GM19099 (cell line): ENCODE data around the gene GPC6.

Source experiments
- POLR2A ChIP-seq: IDR thresholded peaks from 3 replicates; pipeline ENCODE4 v1.6.1; 2011; ENCODE audit warnings: low read depth; ENCODE audit not compliant: insufficient read length; ENCODE audit errors: extremely low read depth

GPC6 gene

DNA sequence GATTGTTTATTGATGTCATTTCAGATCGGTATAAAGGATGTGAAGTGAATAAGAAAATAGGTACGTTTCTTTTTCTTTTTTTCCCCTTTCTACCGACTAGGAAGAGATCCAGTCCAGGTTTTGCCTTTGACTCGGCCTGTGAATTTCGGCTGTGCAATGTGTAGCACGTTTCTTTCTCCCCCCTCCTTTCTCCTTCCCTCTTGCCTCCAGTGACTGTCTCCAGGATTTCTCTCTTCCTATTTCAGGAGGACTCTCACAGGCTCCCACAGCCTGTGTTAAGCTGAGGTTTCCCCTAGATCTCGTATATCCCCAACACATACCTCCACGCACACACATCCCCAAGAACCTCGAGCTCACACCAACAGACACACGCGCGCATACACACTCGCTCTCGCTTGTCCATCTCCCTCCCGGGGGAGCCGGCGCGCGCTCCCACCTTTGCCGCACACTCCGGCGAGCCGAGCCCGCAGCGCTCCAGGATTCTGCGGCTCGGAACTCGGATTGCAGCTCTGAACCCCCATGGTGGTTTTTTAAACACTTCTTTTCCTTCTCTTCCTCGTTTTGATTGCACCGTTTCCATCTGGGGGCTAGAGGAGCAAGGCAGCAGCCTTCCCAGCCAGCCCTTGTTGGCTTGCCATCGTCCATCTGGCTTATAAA, at the start of gene GPC6:
TSS of gene GPC6 (plus strand) at position 185 of the 657 bp plus-strand sequence.
- TF ChIP-seq POLR2A = no peak

GRCh38 chr13:93180356-93180969, 46.1 kb upstream of the GPC6 start:
- TF ChIP-seq POLR2A = no peak

DNA sequence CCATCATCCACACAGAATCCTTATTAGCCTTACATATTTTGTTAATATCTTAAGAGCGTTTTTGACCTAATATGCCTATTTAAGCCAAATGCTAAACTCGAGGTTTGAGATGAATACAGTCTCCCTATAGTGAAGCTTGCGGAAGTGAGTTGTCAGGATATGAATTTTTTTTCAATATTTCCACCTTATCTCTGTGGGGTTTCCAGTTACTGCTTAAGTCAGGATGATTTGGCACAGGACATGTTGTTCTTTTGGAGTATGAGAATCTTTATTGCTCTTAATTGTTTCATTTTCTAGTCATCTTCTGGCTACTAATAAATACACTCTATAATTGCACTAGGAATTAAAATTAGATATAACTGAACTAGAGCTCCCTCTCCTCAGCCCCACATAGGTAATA, 44.2 kb upstream of the GPC6 start:
- TF ChIP-seq POLR2A = no peak

GRCh38 chr13:93183302-93183701, 43.3 kb upstream of the GPC6 start:
- no peak for TF ChIP-seq POLR2A

DNA sequence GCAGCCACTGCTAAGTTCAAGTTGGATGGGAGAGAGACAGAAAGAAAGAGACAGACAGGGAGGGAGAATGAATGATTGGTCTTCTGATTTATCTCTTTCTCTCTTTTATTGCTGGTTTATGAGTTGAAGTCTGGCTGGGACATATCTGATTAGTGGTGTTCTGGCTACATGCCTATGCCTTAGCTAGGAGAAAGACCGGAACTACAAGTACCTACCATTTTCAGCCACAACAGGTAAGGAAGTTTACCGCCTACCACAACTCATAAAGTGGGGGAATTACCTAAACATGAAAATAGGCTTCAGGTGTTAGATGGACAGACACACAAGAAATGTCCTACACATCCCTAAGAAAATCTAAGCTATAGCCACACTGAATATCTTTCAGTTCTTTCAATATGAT, 36.6 kb upstream of the GPC6 start:
- no peak for TF ChIP-seq POLR2A

DNA sequence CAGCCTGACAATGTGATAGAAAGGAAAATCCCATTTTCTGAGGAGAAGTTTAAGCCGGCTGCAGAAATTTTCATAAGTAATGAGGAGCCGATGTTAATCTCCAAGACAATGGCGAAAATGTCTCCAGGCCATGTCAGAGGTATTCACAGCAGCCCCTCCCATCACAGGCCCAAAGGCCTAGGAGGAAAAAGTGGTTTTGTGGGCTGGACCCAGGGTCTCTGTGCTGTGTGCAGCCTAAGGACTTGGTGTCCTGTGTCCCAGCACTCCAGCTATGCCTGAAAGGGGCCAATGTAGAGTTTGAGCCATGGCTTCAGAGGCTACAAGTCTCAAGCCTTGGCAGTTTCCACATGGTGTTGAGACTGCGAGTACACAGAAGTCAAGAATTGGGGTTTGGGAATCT, 32.9 kb upstream of the GPC6 start:
- TF ChIP-seq POLR2A = no peak

GRCh38 chr13:93199856-93200255, 26.8 kb upstream of the GPC6 start:
- TF ChIP-seq POLR2A = no peak

- no peak for TF ChIP-seq POLR2A
Observed at GRCh38 chr13:93200626-93201025, 26.0 kb upstream of the GPC6 start.

- TF ChIP-seq POLR2A = no peak
Observed at GRCh38 chr13:93201992-93202558, 24.5 kb upstream of the GPC6 start.

DNA sequence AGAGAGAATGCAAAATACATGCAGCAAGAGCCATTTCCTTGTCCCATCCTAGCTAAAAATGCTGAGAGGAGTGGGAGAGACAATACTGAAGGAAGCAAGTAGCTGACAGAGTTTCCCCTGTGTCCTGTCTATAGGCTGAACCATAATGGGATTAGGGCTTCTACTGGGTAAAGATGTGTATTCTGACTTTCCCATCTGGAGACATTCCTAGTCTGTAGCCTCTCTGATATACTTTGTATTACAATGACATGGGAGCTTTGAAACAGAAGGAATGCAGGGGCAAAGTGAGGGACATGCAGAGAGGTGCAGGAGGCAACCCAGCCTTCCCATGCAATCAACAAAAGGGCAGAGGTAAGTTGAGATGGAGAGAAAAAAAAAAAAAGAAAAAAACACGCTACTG, 10.5 kb upstream of the GPC6 start:
- no peak for TF ChIP-seq POLR2A

DNA sequence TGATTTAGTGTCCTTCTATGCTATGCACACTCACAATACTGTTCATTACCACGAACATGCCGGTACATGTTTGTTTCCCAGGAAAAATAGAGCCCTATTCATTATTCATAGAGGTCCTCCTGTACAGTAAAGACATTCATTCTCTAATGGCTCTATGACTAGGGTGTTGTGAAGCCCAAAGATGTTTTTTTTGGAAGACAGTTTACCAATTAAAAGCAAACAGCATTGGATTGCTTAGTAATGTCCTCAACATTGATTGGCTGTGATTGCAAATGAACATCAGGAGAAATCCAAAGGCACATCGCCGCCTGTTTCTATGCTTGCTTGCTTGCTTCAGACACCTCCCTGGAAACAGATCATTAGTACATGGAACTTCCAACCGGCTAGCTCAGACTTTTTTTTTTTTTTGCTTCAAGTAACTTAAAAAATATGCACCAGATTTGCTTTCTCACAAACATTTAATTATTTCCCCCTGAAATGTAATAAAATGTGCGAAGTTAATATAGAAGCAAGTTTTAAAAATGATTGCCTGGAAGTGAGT, 8.8 kb upstream of the GPC6 start:
- no peak for TF ChIP-seq POLR2A

DNA sequence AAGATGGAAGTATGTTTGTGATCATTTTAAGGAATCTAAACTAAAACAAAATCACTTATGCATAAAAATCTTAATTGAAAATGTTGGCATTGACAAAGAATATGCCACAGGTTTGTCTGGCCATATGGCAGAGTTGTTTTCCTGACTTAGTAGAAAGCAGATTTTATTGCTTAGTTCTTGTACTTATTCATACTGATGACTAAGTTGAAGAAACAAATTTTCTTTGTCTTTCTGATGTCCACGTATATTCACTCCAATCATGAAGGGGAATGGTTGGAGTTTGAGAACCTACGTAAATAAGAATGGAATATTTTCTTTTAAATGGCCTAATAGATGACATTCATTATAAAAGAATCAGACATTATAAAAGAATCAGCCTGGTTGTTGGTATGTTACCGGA, 8.0 kb upstream of the GPC6 start:
- no peak for TF ChIP-seq POLR2A

DNA sequence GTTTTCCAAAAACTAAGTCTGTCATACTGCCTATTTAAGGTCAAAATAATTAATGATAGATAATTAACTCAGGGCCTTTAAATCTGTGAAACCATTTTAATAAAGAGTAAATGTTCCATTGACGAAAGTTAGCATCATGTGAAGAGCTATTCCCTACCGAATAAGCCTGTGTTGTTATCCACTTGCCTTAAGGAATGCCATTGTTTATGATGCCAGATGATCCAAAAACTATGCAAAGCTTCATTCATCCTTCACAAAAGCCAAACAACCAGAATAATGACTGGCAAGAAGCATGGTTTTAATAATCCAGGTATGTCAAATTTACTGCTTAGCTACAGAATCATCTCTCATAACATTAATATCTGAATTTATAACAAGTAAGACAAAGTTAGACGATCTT, 6.5 kb upstream of the GPC6 start:
- TF ChIP-seq POLR2A = no peak

DNA sequence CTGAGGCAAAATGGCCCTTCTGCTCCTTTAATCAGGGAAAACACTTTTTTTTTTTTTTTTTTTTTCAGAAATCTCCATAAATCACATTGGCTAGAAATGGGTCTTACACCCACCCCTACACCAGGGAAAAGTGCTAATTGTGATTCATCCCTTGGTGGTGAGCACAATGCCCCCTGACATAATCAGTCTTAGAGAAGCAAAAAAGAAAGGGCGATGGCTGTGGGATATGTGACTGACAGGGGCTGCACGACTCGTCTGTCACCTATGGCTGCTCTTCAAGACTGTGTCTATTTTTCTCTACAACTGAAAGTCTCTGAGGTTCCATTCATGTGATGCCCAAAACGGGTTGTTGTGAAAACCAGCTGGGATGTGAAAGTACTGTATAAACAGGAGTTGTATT, 3.6 kb upstream of the GPC6 start:
- no peak for TF ChIP-seq POLR2A

DNA sequence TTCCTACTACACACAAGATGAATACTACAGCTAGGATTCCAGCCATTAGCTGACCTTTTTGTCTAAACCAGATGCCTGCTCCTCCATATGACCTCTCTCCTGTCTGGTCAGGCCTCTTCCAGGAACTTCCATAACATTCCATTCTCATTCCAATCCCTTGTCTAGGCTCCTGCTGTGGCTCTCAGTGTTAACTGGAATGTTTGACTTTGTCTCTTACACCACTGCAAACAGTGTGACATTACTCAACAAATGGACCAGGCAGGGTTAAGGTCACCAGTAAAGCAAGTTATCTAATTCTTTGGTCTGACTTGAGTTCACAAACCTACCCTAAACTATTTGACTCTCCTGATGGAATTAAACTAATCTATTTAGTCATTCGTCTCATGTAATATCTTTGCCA, 2.1 kb upstream of the GPC6 start:
- TF ChIP-seq POLR2A = no peak

DNA sequence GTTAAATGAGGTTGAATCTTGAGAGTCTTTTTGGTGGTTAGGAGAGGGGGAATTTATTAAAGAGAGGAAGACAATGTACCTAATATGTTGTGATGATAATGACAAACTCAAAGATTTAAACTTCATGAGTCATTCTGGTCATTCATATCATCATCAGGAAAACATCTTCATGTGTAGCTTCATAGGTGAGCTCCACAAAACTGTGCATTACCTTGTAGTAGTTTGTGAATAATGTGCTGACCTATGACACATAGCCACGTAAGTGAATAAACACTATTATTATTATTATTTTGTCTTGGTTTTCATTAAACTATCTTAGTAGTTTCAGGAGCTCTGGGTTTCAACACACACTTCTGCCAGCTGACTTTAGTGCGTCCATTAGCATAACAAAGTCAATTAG, 997 bp upstream of the GPC6 start:
- TF ChIP-seq POLR2A = no peak
